ENCODE results near the gene MROH7. TPM values are rescaled to one million over a fixed set of nuclear protein-coding genes. Genes with fewer than 3 reads are reported as not detected.

The MROH7 gene
- total and polyA plus RNA-seq, 4 donors: 0.07 to 2.8 (median 0.58) TPM

GRCh38 chr1:54716299-54717047, 74.9 kb downstream of the MROH7 start:
- Histone ChIP-seq H3K36me3 (ENCODE audit: control insufficient read depth in 4 of 4, insufficient read depth in 3 of 4, low read depth in 1 of 4, low read length in 3 of 4) (peaks cover under 1 to 26% (median 2%) of the 10 kb centered on the region in 4 donors), H3K9ac (ENCODE audit: low read depth in 1 of 2, low read length in 2 of 2) (peak overlapping the region; percentile 6 to 84), H3K27me3 (ENCODE audit: control insufficient read depth in 4 of 4, insufficient read depth in 4 of 4, low read length in 3 of 4) (no peaks in the 10 kb centered on the region), H3K27ac (ENCODE audit: low read depth in 1 of 2, low read length in 2 of 2) (peak overlapping the region in 1 of 2 donors; percentile 72), H3K4me1 (ENCODE audit: control insufficient read depth in 4 of 4, insufficient read depth in 4 of 4, low read length in 3 of 4) (peaks cover 0 to 17% (median 12%) of the 10 kb centered on the region in 4 donors), H3K9me3 (ENCODE audit: control insufficient read depth in 4 of 4, low read length in 3 of 4) (no peaks in the 10 kb centered on the region), H3K4me3 (ENCODE audit: low read depth in 1 of 3, low read length in 3 of 3) (peak overlapping the region; percentile 67 to 97 (median 91))
- no peak for DNase-seq (ENCODE audit: low spot score)
- 34% methylated on average over 8 of the region's 8 CpGs for WGBS
- no peak for TF ChIP-seq ZBTB33 (IDR thresholded peaks at IDR 0.05)
- no peak for TF ChIP-seq REST (IDR thresholded peaks at IDR 0.05)
- TF ChIP-seq HNF4A (conservative IDR thresholded peaks at IDR 0.05): no peak
- TF ChIP-seq FOXA1 (IDR thresholded peaks at IDR 0.05): no peak
- TF ChIP-seq YY1 (IDR thresholded peaks at IDR 0.05): no peak
- TF ChIP-seq RXRA (IDR thresholded peaks at IDR 0.05): no peak
- TF ChIP-seq ATF3 (IDR thresholded peaks at IDR 0.05): no peak
- TF ChIP-seq TAF1 (conservative IDR thresholded peaks at IDR 0.05): no peak
- no peak for TF ChIP-seq SP1 (IDR thresholded peaks at IDR 0.05)
- TF ChIP-seq EGR1 (IDR thresholded peaks at IDR 0.05; ENCODE audit: low read depth in 2 of 2): no peak
- no peak for TF ChIP-seq HNF4G (IDR thresholded peaks at IDR 0.05)

- no peak for DNase-seq (ENCODE audit: low spot score)
- Histone ChIP-seq H3K27ac (ENCODE audit: low read depth in 1 of 2, low read length in 2 of 2) (no peak overlapping the region), H3K9me3 (ENCODE audit: control insufficient read depth in 4 of 4, low read length in 3 of 4) (no peaks in the 10 kb centered on the region), H3K9ac (ENCODE audit: low read depth in 1 of 2, low read length in 2 of 2) (no peak overlapping the region), H3K4me1 (ENCODE audit: control insufficient read depth in 4 of 4, insufficient read depth in 4 of 4, low read length in 3 of 4) (peaks cover 1 to 5% (median 3%) of the 10 kb centered on the region in 4 donors), H3K27me3 (ENCODE audit: control insufficient read depth in 4 of 4, insufficient read depth in 4 of 4, low read length in 3 of 4) (no peaks in the 10 kb centered on the region), H3K4me3 (ENCODE audit: low read depth in 1 of 3, low read length in 3 of 3) (no peak overlapping the region), H3K36me3 (ENCODE audit: control insufficient read depth in 4 of 4, insufficient read depth in 3 of 4, low read depth in 1 of 4, low read length in 3 of 4) (peaks cover 7 to 68% (median 31%) of the 10 kb centered on the region in 4 donors)
- TF ChIP-seq NR2F2 (IDR thresholded peaks at IDR 0.05): no peak
- TF ChIP-seq RXRA (IDR thresholded peaks at IDR 0.05): no peak
- no peak for TF ChIP-seq RAD21 (IDR thresholded peaks at IDR 0.05)
- TF ChIP-seq GABPA (IDR thresholded peaks at IDR 0.05 in 1 of 2, conservative IDR thresholded peaks at IDR 0.05 in 1 of 2): no peak
- TF ChIP-seq HNF4G (IDR thresholded peaks at IDR 0.05): no peak
- no peak for TF ChIP-seq SP1 (IDR thresholded peaks at IDR 0.05)
- no peak for TF ChIP-seq ATF3 (IDR thresholded peaks at IDR 0.05)
- TF ChIP-seq MAX (IDR thresholded peaks at IDR 0.05): no peak
- TF ChIP-seq FOXA2 (IDR thresholded peaks at IDR 0.05): no peak
- no peak for TF ChIP-seq HNF4A (conservative IDR thresholded peaks at IDR 0.05)
- no peak for TF ChIP-seq REST (IDR thresholded peaks at IDR 0.05)
- TF ChIP-seq JUND (IDR thresholded peaks at IDR 0.05): no peak
These were observed 80.1 kb downstream of the MROH7 start for GRCh38 chr1:54721719-54722118.

Data from liver (tissue), 9 donors.